ENCODE measurements around the gene UCP2. TPM values are rescaled to one million over a fixed set of nuclear protein-coding genes. Genes with fewer than 3 reads are reported as not detected.

UCP2 gene
- total RNA-seq, 1 donor from 2014 or later: 0.26 TPM

- H3K27me3 ChIP-seq (ENCODE audit: control insufficient read depth, insufficient read depth, low read length): no peaks in the 10 kb centered on the region
- peak overlapping the region; percentile 67 for H3K4me3 ChIP-seq (ENCODE audit: low read depth, low read length)
- no peak for TF ChIP-seq CTCF (IDR thresholded peaks at IDR 0.05; ENCODE audit: insufficient read depth, low read length, severe bottlenecking)
- DNase-seq (ENCODE audit: low read depth) (peak; percentile 77), FAIRE-seq (no peak)
- peaks cover 2% of the 10 kb centered on the region for H3K36me3 ChIP-seq (ENCODE audit: control insufficient read depth, insufficient read depth, low read length)
These were observed 522 bp upstream of the UCP2 start for GRCh38 chr11:73982990-73983740.

- no peak for DNase-seq (ENCODE audit: low read depth)
These were observed 1.4 kb downstream of the UCP2 start for GRCh38 chr11:73981051-73981805.

GRCh38 chr11:73980001-73980961 lies 2.4 kb downstream of the UCP2 start:
- FAIRE-seq: no peak
- H3K27me3 ChIP-seq (ENCODE audit: control insufficient read depth, insufficient read depth, low read length): no peaks in the 10 kb centered on the region
- peaks cover 5% of the 10 kb centered on the region for H3K36me3 ChIP-seq (ENCODE audit: control insufficient read depth, insufficient read depth, low read length)
- no peak overlapping the region for H3K4me3 ChIP-seq (ENCODE audit: low read depth, low read length)
- DNase-seq (ENCODE audit: low read depth): peak; percentile 49
- no peak for TF ChIP-seq CTCF (IDR thresholded peaks at IDR 0.05; ENCODE audit: insufficient read depth, low read length, severe bottlenecking)

More at GRCh38 chr11:73981051-73981805, 1.4 kb downstream of the UCP2 start:
- TF ChIP-seq CTCF (IDR thresholded peaks at IDR 0.05; ENCODE audit: insufficient read depth, low read length, severe bottlenecking): no peak
- Histone ChIP-seq H3K36me3 (ENCODE audit: control insufficient read depth, insufficient read depth, low read length) (peaks cover 5% of the 10 kb centered on the region), H3K27me3 (ENCODE audit: control insufficient read depth, insufficient read depth, low read length) (no peaks in the 10 kb centered on the region), H3K4me3 (ENCODE audit: low read depth, low read length) (no peak overlapping the region)
- no peak for FAIRE-seq

GRCh38 chr11:73978576-73979086 lies 4.0 kb downstream of the UCP2 start:
- DNase-seq (ENCODE audit: low read depth) (peak; percentile 8), FAIRE-seq (no peak)
- Histone ChIP-seq H3K36me3 (ENCODE audit: control insufficient read depth, insufficient read depth, low read length) (peaks cover 5% of the 10 kb centered on the region), H3K4me3 (ENCODE audit: low read depth, low read length) (no peak overlapping the region), H3K27me3 (ENCODE audit: control insufficient read depth, insufficient read depth, low read length) (no peaks in the 10 kb centered on the region)
- no peak for TF ChIP-seq CTCF (IDR thresholded peaks at IDR 0.05; ENCODE audit: insufficient read depth, low read length, severe bottlenecking)

- Histone ChIP-seq H3K27me3 (ENCODE audit: control insufficient read depth, insufficient read depth, low read length) (no peaks in the 10 kb centered on the region), H3K4me3 (ENCODE audit: low read depth, low read length) (no peak overlapping the region), H3K36me3 (ENCODE audit: control insufficient read depth, insufficient read depth, low read length) (peaks cover 5% of the 10 kb centered on the region)
- FAIRE-seq (no peak), DNase-seq (ENCODE audit: low read depth) (no peak)
- TF ChIP-seq CTCF (IDR thresholded peaks at IDR 0.05; ENCODE audit: insufficient read depth, low read length, severe bottlenecking): no peak
These were observed 4.7 kb downstream of the UCP2 start for GRCh38 chr11:73977856-73978519.
